WTC11 (cell line): Measurements from ENCODE around the gene ADAM33. TPM values are rescaled to one million over a fixed set of nuclear protein-coding genes. Genes with fewer than 3 reads are reported as not detected.

Experiments
- ATAC-seq: fragments of 200-7000 bp; cut with Tn5 transposase; 2 replicates; pipeline ENCODE4 v1.10.0; 2021; ENCODE audit warnings: mild to moderate bottlenecking, moderate library complexity
- CTCF ChIA-PET: fragments of 300-600 bp; sonication (Branson Sonifier 250); formaldehyde crosslinking; loops from one replicate; lab custom pipeline; 2021; ENCODE audit warnings: antibody characterized with exemption; lab: Charles Lee
- POLR2A ChIA-PET: fragments of 350-600 bp; sonication (Branson Sonifier 250); formaldehyde crosslinking; loops from one replicate; lab custom pipeline; 2021; ENCODE audit warnings: antibody characterized with exemption; lab: Charles Lee
- DNase-seq: peaks from one replicate; pipeline ENCODE4 v3.0.0; 2021; ENCODE audit warnings: low spot score
- H3K27ac Mint-ChIP-seq: 2 replicates; pipeline ENCODE4 v1.8.0; 2021; ENCODE audit warnings: mixed read lengths
- H3K27me3 Mint-ChIP-seq: 2 replicates; pipeline ENCODE4 v1.8.0; 2021; ENCODE audit warnings: low read depth, mild to moderate bottlenecking, moderate library complexity, mixed read lengths
- H3K36me3 Mint-ChIP-seq: 2 replicates; pipeline ENCODE4 v1.8.0; 2021; ENCODE audit warnings: mixed read lengths
- H3K4me1 Mint-ChIP-seq: 2 replicates; pipeline ENCODE4 v1.8.0; 2022; ENCODE audit warnings: mixed read lengths
- H3K4me3 Mint-ChIP-seq: 2 replicates; pipeline ENCODE4 v1.8.0; 2021; ENCODE audit warnings: mild to moderate bottlenecking, moderate library complexity, mixed read lengths
- H3K9me3 Mint-ChIP-seq: 2 replicates; pipeline ENCODE4 v1.8.0; 2021; ENCODE audit warnings: mixed read lengths
- AFF4 ChIP-seq: sonication (generic); formaldehyde crosslinking; IDR thresholded peaks from 2 replicates; pipeline ENCODE4 v1.8.1; 2023; ENCODE audit warnings: mild to moderate bottlenecking, missing genetic modification reagents, borderline replicate concordance
- CBFB ChIP-seq: sonication (generic); formaldehyde crosslinking; IDR thresholded peaks from 2 replicates; pipeline ENCODE4 v1.8.1; 2022; ENCODE audit warnings: mild to moderate bottlenecking, low read depth, missing genetic modification reagents
- CREM ChIP-seq: sonication (generic); formaldehyde crosslinking; IDR thresholded peaks from 2 replicates; pipeline ENCODE4 v1.8.1; 2022; ENCODE audit warnings: mild to moderate bottlenecking, missing genetic modification reagents, moderate library complexity
- ELF4 ChIP-seq: sonication (generic); formaldehyde crosslinking; IDR thresholded peaks from 2 replicates; pipeline ENCODE4 v1.8.1; 2022; ENCODE audit warnings: low read depth, mild to moderate bottlenecking, moderate library complexity, missing genetic modification reagents
- ESRRA ChIP-seq: sonication (generic); formaldehyde crosslinking; IDR thresholded peaks from 2 replicates; pipeline ENCODE4 v1.8.1; 2022; ENCODE audit warnings: mild to moderate bottlenecking, missing genetic modification reagents, borderline replicate concordance
- FOXJ3 ChIP-seq: sonication (generic); formaldehyde crosslinking; IDR thresholded peaks from 2 replicates; pipeline ENCODE4 v1.9.0; 2021; ENCODE audit warnings: missing genetic modification reagents, mild to moderate bottlenecking, borderline replicate concordance
- GABPB1 ChIP-seq: sonication (generic); formaldehyde crosslinking; IDR thresholded peaks from 2 replicates; pipeline ENCODE4 v1.8.1; 2023; ENCODE audit warnings: mild to moderate bottlenecking, missing genetic modification reagents
- GRHL2 ChIP-seq: fragments of 250-450 bp; sonication (Bioruptor Pico); IDR thresholded peaks from 2 replicates; pipeline ENCODE4 v1.8.0; 2022; ENCODE audit warnings: mild to moderate bottlenecking, moderate library complexity; ENCODE audit not compliant: insufficient replicate concordance, severe bottlenecking
- HMGA2 ChIP-seq: fragments of 250-450 bp; sonication (Bioruptor Pico); IDR thresholded peaks from 2 replicates; pipeline ENCODE4 v1.4.0; 2021; ENCODE audit warnings: mild to moderate bottlenecking, moderate library complexity
- NFATC4 ChIP-seq: fragments of 250-450 bp; sonication (Bioruptor Pico); IDR thresholded peaks from 2 replicates; pipeline ENCODE4 v1.9.0; 2021; ENCODE audit warnings: mild to moderate bottlenecking
- NR2C2 ChIP-seq: sonication (generic); formaldehyde crosslinking; IDR thresholded peaks from 2 replicates; pipeline ENCODE4 v1.8.0; 2022; ENCODE audit warnings: mild to moderate bottlenecking, missing genetic modification reagents
- NR3C1 ChIP-seq: sonication (generic); formaldehyde crosslinking; conservative IDR thresholded peaks from 2 replicates; pipeline ENCODE4 v1.8.1; 2023; ENCODE audit warnings: low read depth, mild to moderate bottlenecking, missing genetic modification reagents
- RELA ChIP-seq: sonication (generic); formaldehyde crosslinking; IDR thresholded peaks from 2 replicates; pipeline ENCODE4 v1.8.1; 2022; ENCODE audit warnings: missing genetic modification reagents, mild to moderate bottlenecking, borderline replicate concordance
- SP1 ChIP-seq: sonication (generic); formaldehyde crosslinking; conservative IDR thresholded peaks from 2 replicates; pipeline ENCODE4 v1.8.1; 2022; ENCODE audit warnings: missing genetic modification reagents
- TEAD1 ChIP-seq: sonication (generic); formaldehyde crosslinking; IDR thresholded peaks from 2 replicates; pipeline ENCODE4 v1.8.0; 2022; ENCODE audit warnings: mild to moderate bottlenecking, missing genetic modification reagents
- ZNF121 ChIP-seq: sonication (generic); formaldehyde crosslinking; IDR thresholded peaks from 2 replicates; pipeline ENCODE4 v1.8.0; 2023; ENCODE audit warnings: missing genetic modification reagents
- ZNF138 ChIP-seq: sonication (generic); formaldehyde crosslinking; conservative IDR thresholded peaks from 2 replicates; pipeline ENCODE4 v1.8.1; 2022; ENCODE audit warnings: mild to moderate bottlenecking, moderate library complexity, missing genetic modification reagents
- ZNF219 ChIP-seq: sonication (generic); formaldehyde crosslinking; IDR thresholded peaks from 2 replicates; pipeline ENCODE4 v1.8.0; 2023; ENCODE audit warnings: missing genetic modification reagents, mild to moderate bottlenecking, borderline replicate concordance
- ZNF416 ChIP-seq: fragments of 250-450 bp; sonication (Bioruptor Pico); IDR thresholded peaks from 2 replicates; pipeline ENCODE4 v1.9.0; 2021; ENCODE audit warnings: mild to moderate bottlenecking, inconsistent platforms
- ZNF671 ChIP-seq: fragments of 250-450 bp; sonication (Bioruptor Pico); IDR thresholded peaks from 2 replicates; pipeline ENCODE4 v1.8.0; 2021; ENCODE audit warnings: mild to moderate bottlenecking
- total RNA-seq: library from RNA; stranded (reverse); gene quantifications from 3 replicates; pipeline ENCODE4 v1.2.3, GENCODE V29; 2021
- TF ChIP-seq, protein P1 (sequence below): sonication (generic); formaldehyde crosslinking; IDR thresholded peaks from 2 replicates; pipeline ENCODE4 v1.8.1; 2022; ENCODE audit warnings: low read depth, missing genetic modification reagents, borderline replicate concordance
- TF ChIP-seq, protein P2 (sequence below): sonication (generic); formaldehyde crosslinking; IDR thresholded peaks from 2 replicates; pipeline ENCODE4 v1.8.0; 2022; ENCODE audit warnings: missing genetic modification reagents
- TF ChIP-seq, protein P3 (sequence below): fragments of 250-450 bp; sonication (Bioruptor Pico); IDR thresholded peaks from 2 replicates; pipeline ENCODE4 v1.9.0; 2021; ENCODE audit warnings: moderate library complexity, mild to moderate bottlenecking, inconsistent platforms, borderline replicate concordance
- TF ChIP-seq, protein P4 (sequence below): sonication (generic); formaldehyde crosslinking; IDR thresholded peaks from 2 replicates; pipeline ENCODE4 v1.8.0; 2023; ENCODE audit warnings: missing genetic modification reagents

ADAM33 gene
- total RNA-seq, 1 experiment from 2014 or later, result 5.3 TPM

- DNase-seq, result no peak
Observed at GRCh38 chr20:3706774-3707507, 25.1 kb upstream of the ADAM33 start.

GRCh38 chr20:3705970-3706739 lies 24.3 kb upstream of the ADAM33 start:
- DNase-seq, result no peak
- H3K36me3 Mint-ChIP-seq, result no peaks in the 10 kb centered on the region
- no peak overlapping the region for H3K4me3 Mint-ChIP-seq
- H3K4me1 Mint-ChIP-seq, result no peaks in the 10 kb centered on the region
- CTCF ChIA-PET, result interaction anchor here (0.5 to 2.6 kb wide), 8 partner anchors 10 to 370 kb away, joined by 3 to 16 read pairs (median 5); no protein-coding TSS in a partner anchor
- ATAC-seq, result no peak
- TF ChIP-seq, protein P1, sequence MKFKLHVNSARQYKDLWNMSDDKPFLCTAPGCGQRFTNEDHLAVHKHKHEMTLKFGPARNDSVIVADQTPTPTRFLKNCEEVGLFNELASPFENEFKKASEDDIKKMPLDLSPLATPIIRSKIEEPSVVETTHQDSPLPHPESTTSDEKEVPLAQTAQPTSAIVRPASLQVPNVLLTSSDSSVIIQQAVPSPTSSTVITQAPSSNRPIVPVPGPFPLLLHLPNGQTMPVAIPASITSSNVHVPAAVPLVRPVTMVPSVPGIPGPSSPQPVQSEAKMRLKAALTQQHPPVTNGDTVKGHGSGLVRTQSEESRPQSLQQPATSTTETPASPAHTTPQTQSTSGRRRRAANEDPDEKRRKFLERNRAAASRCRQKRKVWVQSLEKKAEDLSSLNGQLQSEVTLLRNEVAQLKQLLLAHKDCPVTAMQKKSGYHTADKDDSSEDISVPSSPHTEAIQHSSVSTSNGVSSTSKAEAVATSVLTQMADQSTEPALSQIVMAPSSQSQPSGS (CRISPR knock-in tag), result no peak
- TF ChIP-seq AFF4 (CRISPR knock-in tag) (no peak), FOXJ3 (no peak), NR3C1 (CRISPR knock-in tag) (no peak), NFATC4 (CRISPR knock-in tag) (no peak), ELF4 (CRISPR knock-in tag) (no peak), ZNF121 (CRISPR knock-in tag) (no peak)
- TF ChIP-seq, protein P2, sequence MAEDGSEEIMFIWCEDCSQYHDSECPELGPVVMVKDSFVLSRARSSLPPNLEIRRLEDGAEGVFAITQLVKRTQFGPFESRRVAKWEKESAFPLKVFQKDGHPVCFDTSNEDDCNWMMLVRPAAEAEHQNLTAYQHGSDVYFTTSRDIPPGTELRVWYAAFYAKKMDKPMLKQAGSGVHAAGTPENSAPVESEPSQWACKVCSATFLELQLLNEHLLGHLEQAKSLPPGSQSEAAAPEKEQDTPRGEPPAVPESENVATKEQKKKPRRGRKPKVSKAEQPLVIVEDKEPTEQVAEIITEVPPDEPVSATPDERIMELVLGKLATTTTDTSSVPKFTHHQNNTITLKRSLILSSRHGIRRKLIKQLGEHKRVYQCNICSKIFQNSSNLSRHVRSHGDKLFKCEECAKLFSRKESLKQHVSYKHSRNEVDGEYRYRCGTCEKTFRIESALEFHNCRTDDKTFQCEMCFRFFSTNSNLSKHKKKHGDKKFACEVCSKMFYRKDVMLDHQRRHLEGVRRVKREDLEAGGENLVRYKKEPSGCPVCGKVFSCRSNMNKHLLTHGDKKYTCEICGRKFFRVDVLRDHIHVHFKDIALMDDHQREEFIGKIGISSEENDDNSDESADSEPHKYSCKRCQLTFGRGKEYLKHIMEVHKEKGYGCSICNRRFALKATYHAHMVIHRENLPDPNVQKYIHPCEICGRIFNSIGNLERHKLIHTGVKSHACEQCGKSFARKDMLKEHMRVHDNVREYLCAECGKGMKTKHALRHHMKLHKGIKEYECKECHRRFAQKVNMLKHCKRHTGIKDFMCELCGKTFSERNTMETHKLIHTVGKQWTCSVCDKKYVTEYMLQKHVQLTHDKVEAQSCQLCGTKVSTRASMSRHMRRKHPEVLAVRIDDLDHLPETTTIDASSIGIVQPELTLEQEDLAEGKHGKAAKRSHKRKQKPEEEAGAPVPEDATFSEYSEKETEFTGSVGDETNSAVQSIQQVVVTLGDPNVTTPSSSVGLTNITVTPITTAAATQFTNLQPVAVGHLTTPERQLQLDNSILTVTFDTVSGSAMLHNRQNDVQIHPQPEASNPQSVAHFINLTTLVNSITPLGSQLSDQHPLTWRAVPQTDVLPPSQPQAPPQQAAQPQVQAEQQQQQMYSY (CRISPR knock-in tag), result no peak
- H3K27ac Mint-ChIP-seq, result no peak overlapping the region
- no peaks in the 10 kb centered on the region for H3K27me3 Mint-ChIP-seq
- POLR2A ChIA-PET, result interaction anchor here (0.5 kb wide), 1 partner anchor 320 kb away, joined by 3 read pairs; no protein-coding TSS in a partner anchor
- H3K9me3 Mint-ChIP-seq, result no peaks in the 10 kb centered on the region

More at GRCh38 chr20:3706774-3707507, 25.1 kb upstream of the ADAM33 start:
- Mint-ChIP-seq H3K36me3 (no peaks in the 10 kb centered on the region), H3K4me3 (no peak overlapping the region), H3K9me3 (no peaks in the 10 kb centered on the region), H3K27ac (no peak overlapping the region), H3K27me3 (no peaks in the 10 kb centered on the region), H3K4me1 (no peaks in the 10 kb centered on the region)
- no peak for ATAC-seq
- CTCF ChIA-PET, result interaction anchor here (1.0 to 1.9 kb wide), 11 partner anchors 10 to 61 kb away, joined by 3 to 12 read pairs (median 4); partner anchors contain the start of gene ADISSP
- no peak for TF ChIP-seq FOXJ3
- TF ChIP-seq, protein P3, sequence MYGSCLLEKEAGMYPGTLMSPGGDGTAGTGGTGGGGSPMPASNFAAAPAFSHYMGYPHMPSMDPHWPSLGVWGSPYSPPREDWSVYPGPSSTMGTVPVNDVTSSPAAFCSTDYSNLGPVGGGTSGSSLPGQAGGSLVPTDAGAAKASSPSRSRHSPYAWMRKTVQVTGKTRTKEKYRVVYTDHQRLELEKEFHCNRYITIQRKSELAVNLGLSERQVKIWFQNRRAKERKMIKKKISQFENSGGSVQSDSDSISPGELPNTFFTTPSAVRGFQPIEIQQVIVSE, result no peak
- TF ChIP-seq CBFB, result no peak
- TF ChIP-seq CREM (CRISPR knock-in tag), result no peak
- TF ChIP-seq RELA (CRISPR knock-in tag), result no peak
- TF ChIP-seq TEAD1 (CRISPR knock-in tag), result no peak
- no peak for TF ChIP-seq NR2C2 (CRISPR knock-in tag)
- TF ChIP-seq ZNF138 (CRISPR knock-in tag), result no peak
- no peak for TF ChIP-seq ZNF671 (CRISPR knock-in tag)
- TF ChIP-seq SP1 (CRISPR knock-in tag), result no peak
- TF ChIP-seq GRHL2 (CRISPR knock-in tag), result no peak
- TF ChIP-seq ZNF416, result no peak
- no peak for TF ChIP-seq GABPB1 (CRISPR knock-in tag)
- no peak for TF ChIP-seq ZNF219
- TF ChIP-seq, protein P4, sequence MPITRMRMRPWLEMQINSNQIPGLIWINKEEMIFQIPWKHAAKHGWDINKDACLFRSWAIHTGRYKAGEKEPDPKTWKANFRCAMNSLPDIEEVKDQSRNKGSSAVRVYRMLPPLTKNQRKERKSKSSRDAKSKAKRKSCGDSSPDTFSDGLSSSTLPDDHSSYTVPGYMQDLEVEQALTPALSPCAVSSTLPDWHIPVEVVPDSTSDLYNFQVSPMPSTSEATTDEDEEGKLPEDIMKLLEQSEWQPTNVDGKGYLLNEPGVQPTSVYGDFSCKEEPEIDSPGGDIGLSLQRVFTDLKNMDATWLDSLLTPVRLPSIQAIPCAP (CRISPR knock-in tag), result no peak
- no peak for TF ChIP-seq HMGA2 (CRISPR knock-in tag)
- TF ChIP-seq ESRRA, result no peak
- POLR2A ChIA-PET, result interaction anchor here (0.5 kb wide), 1 partner anchor 319 kb away, joined by 3 read pairs; no protein-coding TSS in a partner anchor
